Retinal pigment epithelial cell (primary cell): ENCODE results near the gene TAP2.

Experiments
- DNase-seq: peaks from one replicate; pipeline ENCODE4 v3.0.0-alpha.2; 2010; ENCODE audit warnings: low read depth
- H3K4me3 ChIP-seq: 2 replicates; pipeline ENCODE4 v1.5.1; 2011; ENCODE audit warnings: mild to moderate bottlenecking, low read length, control low read depth, moderate library complexity
- CTCF ChIP-seq: conservative IDR thresholded peaks from 2 replicates; pipeline ENCODE4 v1.5.1; 2011; ENCODE audit warnings: low read depth, low read length, control low read depth, inconsistent platforms

The TAP2 gene

GRCh38 chr6:32847004-32847403 is 8.5 kb upstream of the TAP2 start:
- DNase-seq: no peak
- no peak overlapping the region for H3K4me3 ChIP-seq
- TF ChIP-seq CTCF: no peak

DNA sequence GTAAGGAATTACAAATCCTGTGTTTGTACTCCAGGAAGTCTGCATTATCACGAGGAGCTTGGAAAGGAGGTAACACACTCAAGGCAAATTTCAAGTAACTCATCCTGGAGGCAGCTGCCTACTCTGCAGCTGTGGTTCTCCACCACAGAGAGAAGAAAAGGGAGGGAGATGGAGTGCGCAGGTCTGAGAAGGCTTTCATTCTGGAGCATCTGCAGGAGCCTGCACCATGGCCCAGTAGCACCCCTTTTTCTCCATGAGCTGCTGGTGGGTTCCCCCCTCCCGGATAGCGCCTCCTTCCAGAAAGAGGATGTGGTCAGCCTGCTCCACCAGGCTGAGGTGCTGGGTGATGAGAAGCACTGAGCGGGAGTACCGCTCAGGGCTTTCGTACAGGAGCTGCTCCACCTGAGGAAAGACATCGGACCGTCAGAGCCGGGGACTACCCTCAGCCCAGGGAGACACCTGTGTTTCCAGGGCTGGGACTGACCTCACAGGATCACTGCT is 6.9 kb upstream of the TAP2 start:
- no peak for TF ChIP-seq CTCF
- no peak overlapping the region for H3K4me3 ChIP-seq
- DNase-seq: no peak

DNA sequence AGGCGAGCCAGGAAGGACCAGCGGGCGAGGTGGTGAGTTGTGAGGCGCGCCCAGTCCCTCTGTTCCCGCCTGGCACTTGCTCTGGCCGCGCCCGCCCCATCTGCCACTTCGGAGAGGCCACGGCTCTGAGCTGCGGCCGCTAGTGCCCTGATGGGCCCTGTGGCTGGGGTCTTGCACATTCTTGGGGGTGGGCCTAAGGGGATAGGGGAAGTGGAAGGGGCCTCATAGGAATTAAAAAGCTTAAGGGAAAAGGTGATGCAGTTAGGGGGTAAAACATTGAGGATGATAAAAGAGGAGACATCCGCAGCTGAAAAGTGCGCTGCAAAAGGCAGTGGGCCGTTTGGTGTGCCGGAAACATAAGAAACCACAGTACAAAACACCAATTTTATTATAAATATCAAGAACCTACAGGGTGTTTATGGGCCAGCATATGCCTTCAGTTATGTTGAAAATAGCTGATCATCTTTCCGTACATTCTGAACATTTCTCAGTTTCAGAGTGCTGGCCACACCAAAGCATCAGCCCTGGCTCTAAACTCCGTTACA is 6.4 kb upstream of the TAP2 start:
- DNase-seq: no peak
- H3K4me3 ChIP-seq: peak overlapping the region; percentile 88
- no peak for TF ChIP-seq CTCF

GRCh38 chr6:32843979-32844838 is 5.7 kb upstream of the TAP2 start, which contains the start of gene PSMB8:
Gene PSMB8 (minus strand): TSS chr6:32844047. CDS start chr6:32843996, 51 bp downstream.
- peak; percentile 86 for DNase-seq
- TF ChIP-seq CTCF: peak; percentile 20
- H3K4me3 ChIP-seq: peak within 1 kb of the TSS; percentile 88

GRCh38 chr6:32843331-32843978 is 4.9 kb upstream of the TAP2 start:
- DNase-seq: no peak
- TF ChIP-seq CTCF: no peak
- peak overlapping the region; percentile 88 for H3K4me3 ChIP-seq

- no peak for TF ChIP-seq CTCF
- no peak for DNase-seq
- no peak overlapping the region for H3K4me3 ChIP-seq
Observed at GRCh38 chr6:32842690-32843089, 4.2 kb upstream of the TAP2 start.
